Adrenal gland (tissue), 5 donors: ENCODE results near the gene ADGRB2.

ENCODE experiments used
- POLR2A ChIP-seq, 2 donors: fragments of 450-650 bp; IDR thresholded peaks; one replicate each; pipeline ENCODE4 v1.6.1; 2017; ENCODE audit warnings: antibody characterized with exemption in 2 of 2, mild to moderate bottlenecking in 2 of 2, moderate library complexity in 1 of 2
- TF ChIP-seq, protein P1 (sequence below), 6 experiments: fragments of 450-650 bp in 4 of 6; fragments of 200-600 bp in 2 of 6; sonication (generic) in 1 of 6; IDR thresholded peaks; 1 replicate in 5 of 6; 2 replicates in 1 of 6; pipeline versions ENCODE4 v1.5.1 to v1.8.0; 2016 to 2021; ENCODE audit warnings: antibody characterized with exemption in 6 of 6, mild to moderate bottlenecking in 2 of 6, moderate library complexity in 1 of 6
- donor health status: DM: no; HTN: no; CAD: no.

DNA sequence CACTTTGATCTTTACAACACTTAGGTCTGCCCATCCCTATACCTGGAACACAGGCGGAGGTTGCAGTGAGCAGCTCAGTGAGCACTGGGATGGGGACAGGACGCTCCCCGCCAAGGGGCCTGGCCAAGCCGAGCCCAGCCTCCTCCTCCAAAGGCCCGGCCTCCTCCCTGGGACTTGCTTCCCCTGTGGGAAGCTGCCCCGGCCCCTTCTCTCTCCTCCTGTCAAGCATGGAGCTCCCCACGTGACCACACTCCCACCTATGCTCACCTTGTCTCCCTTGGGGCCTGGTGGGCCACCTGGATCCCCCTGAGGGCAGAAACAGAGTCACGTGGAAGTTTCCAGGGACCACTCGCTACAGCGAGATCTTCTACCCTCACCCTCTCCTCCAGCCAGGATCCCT lies 73.2 kb downstream of the ADGRB2 start:
- no peak for TF ChIP-seq POLR2A (IDR thresholded peaks at IDR 0.05)
- TF ChIP-seq, protein P1, sequence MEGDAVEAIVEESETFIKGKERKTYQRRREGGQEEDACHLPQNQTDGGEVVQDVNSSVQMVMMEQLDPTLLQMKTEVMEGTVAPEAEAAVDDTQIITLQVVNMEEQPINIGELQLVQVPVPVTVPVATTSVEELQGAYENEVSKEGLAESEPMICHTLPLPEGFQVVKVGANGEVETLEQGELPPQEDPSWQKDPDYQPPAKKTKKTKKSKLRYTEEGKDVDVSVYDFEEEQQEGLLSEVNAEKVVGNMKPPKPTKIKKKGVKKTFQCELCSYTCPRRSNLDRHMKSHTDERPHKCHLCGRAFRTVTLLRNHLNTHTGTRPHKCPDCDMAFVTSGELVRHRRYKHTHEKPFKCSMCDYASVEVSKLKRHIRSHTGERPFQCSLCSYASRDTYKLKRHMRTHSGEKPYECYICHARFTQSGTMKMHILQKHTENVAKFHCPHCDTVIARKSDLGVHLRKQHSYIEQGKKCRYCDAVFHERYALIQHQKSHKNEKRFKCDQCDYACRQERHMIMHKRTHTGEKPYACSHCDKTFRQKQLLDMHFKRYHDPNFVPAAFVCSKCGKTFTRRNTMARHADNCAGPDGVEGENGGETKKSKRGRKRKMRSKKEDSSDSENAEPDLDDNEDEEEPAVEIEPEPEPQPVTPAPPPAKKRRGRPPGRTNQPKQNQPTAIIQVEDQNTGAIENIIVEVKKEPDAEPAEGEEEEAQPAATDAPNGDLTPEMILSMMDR (IDR thresholded peaks at IDR 0.05): no peak
